DOHH2 (cell line): Measurements from ENCODE around the gene KCNMB3.

Source experiments
- CTCF ChIP-seq: fragments of 200-600 bp; sonication (generic); IDR thresholded peaks from one replicate; pipeline ENCODE4 v1.5.1; 2014; ENCODE audit warnings: antibody characterized with exemption, mild to moderate bottlenecking, low read depth, low read length; ENCODE audit not compliant: poor library complexity, severe bottlenecking
- EZH2phosphoT487 ChIP-seq: fragments of 200-600 bp; sonication (generic); IDR thresholded peaks from 2 replicates; pipeline ENCODE4 v1.6.1; 2017; ENCODE audit warnings: borderline replicate concordance, mild to moderate bottlenecking, antibody characterized with exemption, low read length, moderate library complexity, mixed read lengths

- TF ChIP-seq CTCF: no peak
- TF ChIP-seq EZH2phosphoT487: no peak
Measured at GRCh38 chr3:179200790-179201189, 50.1 kb downstream of the KCNMB3 start.
